ENCODE results near the gene PITHD1.
A peak's percentile ranks its signal among the peaks of the same experiment; 100 is the strongest.
"Not testable (repeated sequence)": the region's sequence is repeated elsewhere in the genome, so short reads cannot be mapped to it uniquely, and the experiment has no call there.

The PITHD1 gene

GRCh38 chr1:23777979-23778814 is at the start of gene PITHD1:
Gene PITHD1 (plus strand): TSS chr1:23778418. CDS start chr1:23778516, 98 bp downstream.
- DNase-seq: peak; percentile 76

- no peak for DNase-seq
Measured at GRCh38 chr1:23732363-23733224, 45.6 kb upstream of the PITHD1 start.

- DNase-seq: not testable (repeated sequence)
Measured at GRCh38 chr1:23733281-23733680, 44.9 kb upstream of the PITHD1 start.

- DNase-seq: no peak
Measured at GRCh38 chr1:23736437-23737134, 41.6 kb upstream of the PITHD1 start.

- DNase-seq: no peak
Measured at GRCh38 chr1:23741609-23742008, 36.6 kb upstream of the PITHD1 start.

GRCh38 chr1:23742670-23743286 is 35.4 kb upstream of the PITHD1 start:
- DNase-seq: no peak

- DNase-seq: peak; percentile 36
Measured at GRCh38 chr1:23743287-23744152, 34.7 kb upstream of the PITHD1 start, which contains the start of gene ELOA. Gene ELOA (plus strand): TSS chr1:23743471. CDS start chr1:23743504, 33 bp downstream.

GRCh38 chr1:23745515-23745914 is 32.7 kb upstream of the PITHD1 start:
- peak; percentile 50 for DNase-seq

- DNase-seq: no peak
Measured at GRCh38 chr1:23748016-23748415, 30.2 kb upstream of the PITHD1 start.

- no peak for DNase-seq
Measured at GRCh38 chr1:23751050-23751814, 27.0 kb upstream of the PITHD1 start.

GRCh38 chr1:23751815-23752200 is 26.4 kb upstream of the PITHD1 start:
- no peak for DNase-seq

- DNase-seq: no peak
Measured at GRCh38 chr1:23752909-23753308, 25.3 kb upstream of the PITHD1 start.

- DNase-seq: no peak
Measured at GRCh38 chr1:23756676-23757075, 21.5 kb upstream of the PITHD1 start.

GRCh38 chr1:23757812-23758211 is 20.4 kb upstream of the PITHD1 start:
- no peak for DNase-seq

- no peak for DNase-seq
Measured at GRCh38 chr1:23759277-23759676, 18.9 kb upstream of the PITHD1 start.

- DNase-seq: no peak
Measured at GRCh38 chr1:23763041-23763577, 15.1 kb upstream of the PITHD1 start.

GRCh38 chr1:23768733-23769132 is 9.5 kb upstream of the PITHD1 start:
- no peak for DNase-seq

GRCh38 chr1:23772049-23772853 is 6.0 kb upstream of the PITHD1 start:
- DNase-seq: peak; percentile 54

GRCh38 chr1:23772854-23773242 is 5.4 kb upstream of the PITHD1 start:
- DNase-seq: no peak

Data from NCI-H446 treated with DMSO at 0.1 percent for 48 hours (cell line).